Caco-2 (cell line): Measurements from ENCODE around the gene ANXA2. TPM values are rescaled to one million over a fixed set of nuclear protein-coding genes. Genes with fewer than 3 reads are reported as not detected.

Source experiments
- BruUV-seq: library from RNA; stranded (reverse); fragments of 400-500 nt; replicated peaks from 2 replicates; lab custom pipeline; 2021; lab: Mats Ljungman, UMichigan
- CTCF ChIA-PET: fragments of 300-600 bp; sonication (Branson Sonifier 250); formaldehyde crosslinking; loops from one replicate; lab custom pipeline; 2022; ENCODE audit warnings: antibody characterized with exemption; lab: Charles Lee
- POLR2A ChIA-PET: fragments of 300-600 bp; sonication (Branson Sonifier 250); formaldehyde crosslinking; loops from one replicate; lab custom pipeline; 2022; ENCODE audit warnings: antibody characterized with exemption; lab: Charles Lee
- DNase-seq, 2 experiments: peaks; one replicate each; pipeline versions ENCODE4 v3.0.0 to v3.0.0-alpha.2; 2020 to 2022
- H3K27me3 ChIP-seq: replicated peaks from 2 replicates; pipeline ENCODE4 v1.6.0; 2011; ENCODE audit warnings: low read length; ENCODE audit not compliant: control insufficient read depth, insufficient read depth
- H3K36me3 ChIP-seq: 2 replicates; pipeline ENCODE4 v1.5.1; 2011; ENCODE audit warnings: low read length; ENCODE audit not compliant: control insufficient read depth, insufficient read depth
- H3K4me1 ChIP-seq: fragments of 250-450 bp; sonication (Bioruptor Pico); 2 replicates; pipeline ENCODE4 v1.5.1; 2020; ENCODE audit warnings: mild to moderate bottlenecking
- H3K4me3 ChIP-seq: 2 replicates; pipeline ENCODE4 v1.5.1; 2011; ENCODE audit warnings: low read depth, mild to moderate bottlenecking, control low read depth, low read length
- H3K9me3 ChIP-seq: fragments of 250-450 bp; sonication (Bioruptor Pico); 2 replicates; pipeline ENCODE4 v1.5.1; 2020; ENCODE audit warnings: mild to moderate bottlenecking, moderate library complexity
- H3K27ac Mint-ChIP-seq: one replicate; pipeline ENCODE4 v1.8.0; 2022; ENCODE audit warnings: mixed read lengths; ENCODE audit not compliant: unreplicated experiment
- H3K27me3 Mint-ChIP-seq: one replicate; pipeline ENCODE4 v1.8.0; 2022; ENCODE audit warnings: mixed read lengths; ENCODE audit not compliant: insufficient read depth, unreplicated experiment
- H3K36me3 Mint-ChIP-seq: one replicate; pipeline ENCODE4 v1.8.0; 2022; ENCODE audit warnings: mild to moderate bottlenecking, mixed read lengths; ENCODE audit not compliant: insufficient read depth, unreplicated experiment
- H3K4me1 Mint-ChIP-seq: one replicate; pipeline ENCODE4 v1.8.0; 2022; ENCODE audit warnings: low read depth, mixed read lengths; ENCODE audit not compliant: unreplicated experiment
- H3K4me3 Mint-ChIP-seq: one replicate; pipeline ENCODE4 v1.8.0; 2022; ENCODE audit warnings: mild to moderate bottlenecking, moderate library complexity, mixed read lengths; ENCODE audit not compliant: unreplicated experiment
- H3K9me3 Mint-ChIP-seq: one replicate; pipeline ENCODE4 v1.8.0; 2022; ENCODE audit warnings: mixed read lengths; ENCODE audit not compliant: unreplicated experiment
- intact Hi-C: fragments of 100-400 bp; cut with micrococcal nuclease; formaldehyde crosslinking; loops from one replicate; pipeline ENCODE4 v1.10.0; 2022; ENCODE audit not compliant: unreplicated experiment
- total RNA-seq: library from RNA; stranded (reverse); gene quantifications from 2 replicates; pipeline ENCODE4 v1.2.3, GENCODE V29; 2022
- TF ChIP-seq, protein P1 (sequence below), 2 experiments: fragments of 200-600 bp in 1 of 2; IDR thresholded peaks; 1 replicate in 1 of 2; 2 replicates in 1 of 2; pipeline versions ENCODE4 v1.5.1 to v1.8.0; 2011 to 2022; ENCODE audit warnings: antibody characterized with exemption in 1 of 2, control low read depth in 1 of 2, inconsistent platforms in 1 of 2, low read depth in 1 of 2, low read length in 1 of 2, mild to moderate bottlenecking in 1 of 2, moderate library complexity in 1 of 2; ENCODE audit not compliant: insufficient read depth in 1 of 2, severe bottlenecking in 1 of 2, unreplicated experiment in 1 of 2

ANXA2 gene
- total RNA-seq, 1 experiment from 2014 or later: 1,141 TPM

DNA sequence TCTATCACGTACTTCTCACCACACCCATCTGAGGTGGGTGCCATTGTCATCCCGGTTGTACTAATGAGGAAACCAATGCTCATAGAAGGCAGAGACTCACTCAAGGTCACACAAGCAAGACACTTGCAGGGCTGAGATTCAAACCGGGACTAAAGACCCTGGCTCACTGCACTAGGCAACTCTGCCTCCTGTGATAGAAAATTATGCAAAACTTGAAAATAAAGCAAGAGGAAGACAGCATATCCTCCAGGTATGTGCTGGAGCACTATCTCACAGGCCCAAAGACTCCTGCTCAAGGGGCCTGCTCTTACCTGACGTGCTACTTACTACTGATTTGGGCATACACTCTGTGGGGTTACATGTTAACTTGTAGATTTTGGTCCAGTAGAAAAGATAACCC is 25.6 kb downstream of the ANXA2 start:
- ChIA-PET CTCF (no interaction called here), POLR2A (interaction anchor here (0.6 kb wide), 1 partner anchor 1902 kb away, joined by 7 read pairs; no protein-coding TSS in a partner anchor)
- H3K4me3 Mint-ChIP-seq: no peak overlapping the region
- Histone ChIP-seq H3K27me3 (no peaks in the 10 kb centered on the region), H3K36me3 (peaks cover 5% of the 10 kb centered on the region), H3K9me3 (no peaks in the 10 kb centered on the region), H3K4me1 (peaks cover 40% of the 10 kb centered on the region), H3K4me3 (no peak overlapping the region)
- DNase-seq: no peak
- H3K9me3 Mint-ChIP-seq: no peaks in the 10 kb centered on the region
- peaks cover 48% of the 10 kb centered on the region for H3K4me1 Mint-ChIP-seq
- H3K27ac Mint-ChIP-seq: peak overlapping the region; percentile 81
- peaks cover 89% of the 10 kb centered on the region for H3K36me3 Mint-ChIP-seq
- TF ChIP-seq, protein P1, sequence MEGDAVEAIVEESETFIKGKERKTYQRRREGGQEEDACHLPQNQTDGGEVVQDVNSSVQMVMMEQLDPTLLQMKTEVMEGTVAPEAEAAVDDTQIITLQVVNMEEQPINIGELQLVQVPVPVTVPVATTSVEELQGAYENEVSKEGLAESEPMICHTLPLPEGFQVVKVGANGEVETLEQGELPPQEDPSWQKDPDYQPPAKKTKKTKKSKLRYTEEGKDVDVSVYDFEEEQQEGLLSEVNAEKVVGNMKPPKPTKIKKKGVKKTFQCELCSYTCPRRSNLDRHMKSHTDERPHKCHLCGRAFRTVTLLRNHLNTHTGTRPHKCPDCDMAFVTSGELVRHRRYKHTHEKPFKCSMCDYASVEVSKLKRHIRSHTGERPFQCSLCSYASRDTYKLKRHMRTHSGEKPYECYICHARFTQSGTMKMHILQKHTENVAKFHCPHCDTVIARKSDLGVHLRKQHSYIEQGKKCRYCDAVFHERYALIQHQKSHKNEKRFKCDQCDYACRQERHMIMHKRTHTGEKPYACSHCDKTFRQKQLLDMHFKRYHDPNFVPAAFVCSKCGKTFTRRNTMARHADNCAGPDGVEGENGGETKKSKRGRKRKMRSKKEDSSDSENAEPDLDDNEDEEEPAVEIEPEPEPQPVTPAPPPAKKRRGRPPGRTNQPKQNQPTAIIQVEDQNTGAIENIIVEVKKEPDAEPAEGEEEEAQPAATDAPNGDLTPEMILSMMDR (IDR thresholded peaks at IDR 0.05; ENCODE audit: insufficient read depth in 1 of 2, low read depth in 1 of 2, low read length in 1 of 2, severe bottlenecking in 1 of 2, unreplicated experiment in 1 of 2): no peak
- H3K27me3 Mint-ChIP-seq: no peaks in the 10 kb centered on the region
- intact Hi-C loops: no loop called here
- no TSS peak for BruUV-seq

DNA sequence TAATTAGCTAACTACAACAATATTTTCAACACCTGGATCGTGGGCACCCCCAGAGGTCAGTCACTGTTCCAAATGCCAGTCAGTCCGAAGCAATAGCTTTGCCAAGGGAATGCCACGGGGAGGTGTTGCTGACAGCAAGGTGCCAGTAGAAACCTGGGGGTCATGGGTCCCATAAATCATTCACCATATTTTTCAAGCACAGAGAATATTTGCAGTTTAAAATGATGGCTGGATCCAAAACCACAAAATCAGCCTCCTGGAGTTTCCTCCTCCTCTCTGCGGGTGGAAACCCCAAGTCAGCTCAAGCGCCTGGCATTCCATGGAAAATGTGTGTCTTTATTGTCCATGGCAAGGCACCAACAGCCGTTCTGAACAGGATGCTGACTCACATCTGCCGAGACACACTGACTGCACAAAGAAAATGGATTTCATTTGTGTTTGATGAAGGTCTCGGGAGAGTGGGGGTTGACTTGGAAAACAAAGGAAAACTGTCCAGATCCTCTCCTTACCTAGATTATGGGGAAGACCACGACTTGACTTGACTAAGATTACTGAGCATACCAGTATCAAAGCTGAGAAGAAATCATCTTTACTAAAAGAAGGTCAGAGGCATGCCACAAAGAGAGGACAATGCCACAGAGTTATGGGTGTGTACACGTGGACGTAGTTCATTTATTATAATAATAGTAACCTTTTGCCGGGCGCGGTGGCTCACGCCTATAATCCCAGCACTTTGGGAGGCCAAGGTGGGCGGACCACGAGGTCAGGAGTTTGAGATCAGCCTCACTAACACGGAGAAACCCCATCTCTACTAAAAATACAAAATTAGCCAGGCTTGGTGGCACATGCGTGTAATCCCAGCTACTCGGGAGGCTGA is 26.4 kb downstream of the ANXA2 start:
- intact Hi-C loops: no loop called here
- Mint-ChIP-seq H3K4me3 (no peak overlapping the region), H3K9me3 (no peaks in the 10 kb centered on the region), H3K36me3 (peaks cover 82% of the 10 kb centered on the region), H3K4me1 (peaks cover 40% of the 10 kb centered on the region), H3K27ac (no peak overlapping the region), H3K27me3 (no peaks in the 10 kb centered on the region)
- H3K9me3 ChIP-seq: no peaks in the 10 kb centered on the region
- peaks cover 33% of the 10 kb centered on the region for H3K4me1 ChIP-seq
- POLR2A ChIA-PET: interaction anchor here (0.6 kb wide), 1 partner anchor 1901 kb away, joined by 7 read pairs; no protein-coding TSS in a partner anchor
- DNase-seq: no peak
- peaks cover 3% of the 10 kb centered on the region; the same call in 1 of the 2 replicates for H3K36me3 ChIP-seq
- BruUV-seq: no TSS peak
- TF ChIP-seq, protein P1 (IDR thresholded peaks at IDR 0.05; ENCODE audit: insufficient read depth in 1 of 2, low read depth in 1 of 2, low read length in 1 of 2, severe bottlenecking in 1 of 2, unreplicated experiment in 1 of 2): no peak
- no peak overlapping the region for H3K4me3 ChIP-seq
- H3K27me3 ChIP-seq: no peaks in the 10 kb centered on the region
- CTCF ChIA-PET: no interaction called here

DNA sequence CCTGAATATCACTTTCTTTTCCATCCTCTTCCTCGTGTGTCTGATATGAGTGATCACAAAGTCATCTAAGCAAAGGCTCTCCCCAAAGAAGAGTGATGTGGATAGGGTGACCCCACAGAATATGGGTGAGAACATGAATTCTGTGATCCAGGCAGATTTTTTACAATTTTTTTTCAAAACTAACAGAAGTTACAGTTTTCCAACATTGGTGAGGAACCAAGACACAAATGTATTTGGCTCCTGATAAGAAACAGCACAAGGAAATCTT is 27.0 kb downstream of the ANXA2 start:
- no peaks in the 10 kb centered on the region for H3K27me3 ChIP-seq
- intact Hi-C loops: no loop called here
- ChIA-PET CTCF (no interaction called here), POLR2A (no interaction called here)
- BruUV-seq: no TSS peak
- Mint-ChIP-seq H3K36me3 (peaks cover 82% of the 10 kb centered on the region), H3K27me3 (no peaks in the 10 kb centered on the region), H3K4me3 (no peak overlapping the region), H3K4me1 (peaks cover 34% of the 10 kb centered on the region), H3K27ac (no peak overlapping the region), H3K9me3 (no peaks in the 10 kb centered on the region)
- H3K4me1 ChIP-seq: peaks cover 33% of the 10 kb centered on the region
- no peak overlapping the region for H3K4me3 ChIP-seq
- 0 out of 2 replicates have a peak, but pooled peaks cover 2% of the 10 kb centered on the region for H3K36me3 ChIP-seq
- TF ChIP-seq, protein P1 (IDR thresholded peaks at IDR 0.05; ENCODE audit: insufficient read depth in 1 of 2, low read depth in 1 of 2, low read length in 1 of 2, severe bottlenecking in 1 of 2, unreplicated experiment in 1 of 2): no peak
- H3K9me3 ChIP-seq: no peaks in the 10 kb centered on the region
- DNase-seq: no peak
